Cardiac fibroblast (primary cell): ENCODE data around the gene CLPSL1.

Source experiments
- DNase-seq, 2 donors: peaks; one replicate each; pipeline versions ENCODE4 v3.0.0 to v3.0.0-alpha.2; 2010; ENCODE audit warnings: low read depth in 2 of 2
- H3K4me3 ChIP-seq, 2 donors: replicated peaks in 1 of 2; 1 replicate in 1 of 2; 2 replicates in 1 of 2; pipeline ENCODE4 v1.5.1; 2011; ENCODE audit warnings: low read depth in 2 of 2, low read length in 2 of 2, mild to moderate bottlenecking in 2 of 2, moderate library complexity in 1 of 2
- CTCF ChIP-seq: IDR thresholded peaks from one replicate; pipeline ENCODE4 v1.5.1; 2011; ENCODE audit warnings: low read depth, mild to moderate bottlenecking, low read length, inconsistent platforms

CLPSL1 gene

GRCh38 chr6:35757456-35758123 lies 23.2 kb upstream of the CLPSL1 start:
- DNase-seq = peak; percentile 56 to 65

GRCh38 chr6:35759426-35759825 lies 21.4 kb upstream of the CLPSL1 start:
- DNase-seq = no peak
- no peak for TF ChIP-seq CTCF
- H3K4me3 ChIP-seq = no peak overlapping the region

More at GRCh38 chr6:35757456-35758123, 23.2 kb upstream of the CLPSL1 start:
- TF ChIP-seq CTCF = peak; percentile 62
- no peak overlapping the region for H3K4me3 ChIP-seq

- TF ChIP-seq CTCF = no peak
- no peak for DNase-seq
- H3K4me3 ChIP-seq = no peak overlapping the region
Observed at GRCh38 chr6:35765739-35766138, 15.1 kb upstream of the CLPSL1 start.

GRCh38 chr6:35769211-35769610 lies 11.6 kb upstream of the CLPSL1 start:
- TF ChIP-seq CTCF = no peak
- no peak overlapping the region for H3K4me3 ChIP-seq

GRCh38 chr6:35771343-35771627 lies 9.5 kb upstream of the CLPSL1 start:
- DNase-seq = no peak
- TF ChIP-seq CTCF = no peak
- H3K4me3 ChIP-seq = no peak overlapping the region

More at GRCh38 chr6:35769211-35769610, 11.6 kb upstream of the CLPSL1 start:
- no peak for DNase-seq

- no peak for DNase-seq
- TF ChIP-seq CTCF = no peak
- no peak overlapping the region for H3K4me3 ChIP-seq
Observed at GRCh38 chr6:35774116-35774794, 6.6 kb upstream of the CLPSL1 start.
